Parathyroid adenoma (tissue), 2 donors: ENCODE data around the gene CDH12.

Source experiments
- H2AFZ ChIP-seq: fragments of 300-600 bp; sonication (generic); one replicate; pipeline ENCODE4 v1.7.0; 2017; ENCODE audit warnings: antibody characterized with exemption, mild to moderate bottlenecking
- H3K27ac ChIP-seq: fragments of 300-600 bp; sonication (generic); one replicate; pipeline ENCODE4 v1.7.0; 2017
- H3K27me3 ChIP-seq: fragments of 300-600 bp; sonication (generic); one replicate; pipeline ENCODE4 v1.7.0; 2017; ENCODE audit warnings: low read length; ENCODE audit not compliant: control insufficient read depth, insufficient read depth
- H3K36me3 ChIP-seq: fragments of 300-600 bp; sonication (generic); one replicate; pipeline ENCODE4 v1.7.0; 2017; ENCODE audit warnings: low read length; ENCODE audit not compliant: control insufficient read depth, insufficient read depth
- H3K4me1 ChIP-seq: fragments of 300-600 bp; sonication (generic); one replicate; pipeline ENCODE4 v1.7.0; 2017; ENCODE audit warnings: control low read depth
- H3K4me2 ChIP-seq: fragments of 300-600 bp; sonication (generic); one replicate; pipeline ENCODE4 v1.7.0; 2017; ENCODE audit warnings: low read length
- H3K4me3 ChIP-seq: fragments of 300-600 bp; sonication (generic); one replicate; pipeline ENCODE4 v1.7.0; 2017; ENCODE audit warnings: low read depth, low read length
- H3K79me2 ChIP-seq: fragments of 300-600 bp; sonication (generic); one replicate; pipeline ENCODE4 v1.7.0; 2017; ENCODE audit warnings: control low read depth
- H3K9ac ChIP-seq: fragments of 300-600 bp; sonication (generic); one replicate; pipeline ENCODE4 v1.7.0; 2017; ENCODE audit warnings: mild to moderate bottlenecking
- H3K9me3 ChIP-seq: fragments of 300-600 bp; sonication (generic); one replicate; pipeline ENCODE4 v1.7.0; 2017; ENCODE audit warnings: low read length; ENCODE audit not compliant: control insufficient read depth
- CTCF ChIP-seq: fragments of 300-600 bp; sonication (generic); IDR thresholded peaks from one replicate; pipeline ENCODE4 v1.7.0; 2017; ENCODE audit warnings: antibody characterized with exemption, mild to moderate bottlenecking
- donor health status: primary hyperparathyroidism.

Gene CDH12

GRCh38 chr5:21823076-21823574 lies 1030.0 kb downstream of the CDH12 start:
- no peak overlapping the region for H3K4me3 ChIP-seq
- H3K27me3 ChIP-seq = no peaks in the 10 kb centered on the region
- no peak overlapping the region for H3K27ac ChIP-seq
- no peaks in the 10 kb centered on the region for H3K9me3 ChIP-seq
- H3K36me3 ChIP-seq = no peaks in the 10 kb centered on the region
- H3K4me2 ChIP-seq = no peak overlapping the region
- no peak for TF ChIP-seq CTCF
- H3K9ac ChIP-seq = no peak overlapping the region
- H3K79me2 ChIP-seq = no peaks in the 10 kb centered on the region
- H2AFZ ChIP-seq = no peak overlapping the region
- H3K4me1 ChIP-seq = no peaks in the 10 kb centered on the region

- Histone ChIP-seq H3K27ac (no peak overlapping the region), H3K4me1 (no peaks in the 10 kb centered on the region), H3K36me3 (no peaks in the 10 kb centered on the region), H3K9ac (no peak overlapping the region), H2AFZ (no peak overlapping the region), H3K79me2 (no peaks in the 10 kb centered on the region), H3K4me2 (no peak overlapping the region), H3K4me3 (no peak overlapping the region), H3K27me3 (no peaks in the 10 kb centered on the region), H3K9me3 (no peaks in the 10 kb centered on the region)
- TF ChIP-seq CTCF = no peak
These were observed 1032.6 kb downstream of the CDH12 start for GRCh38 chr5:21820527-21820926.

GRCh38 chr5:21818370-21818720 lies 1034.8 kb downstream of the CDH12 start:
- Histone ChIP-seq H3K4me1 (no peaks in the 10 kb centered on the region), H2AFZ (no peak overlapping the region), H3K9me3 (no peaks in the 10 kb centered on the region), H3K36me3 (no peaks in the 10 kb centered on the region), H3K4me3 (no peak overlapping the region), H3K79me2 (no peaks in the 10 kb centered on the region), H3K9ac (no peak overlapping the region), H3K4me2 (no peak overlapping the region), H3K27ac (no peak overlapping the region), H3K27me3 (no peaks in the 10 kb centered on the region)
- TF ChIP-seq CTCF = no peak

GRCh38 chr5:21817668-21818369 lies 1035.3 kb downstream of the CDH12 start:
- no peaks in the 10 kb centered on the region for H3K9me3 ChIP-seq
- no peak overlapping the region for H3K4me2 ChIP-seq
- H3K9ac ChIP-seq = no peak overlapping the region
- H3K4me1 ChIP-seq = no peaks in the 10 kb centered on the region
- TF ChIP-seq CTCF = no peak
- no peaks in the 10 kb centered on the region for H3K79me2 ChIP-seq
- no peak overlapping the region for H3K27ac ChIP-seq
- no peaks in the 10 kb centered on the region for H3K27me3 ChIP-seq
- no peak overlapping the region for H3K4me3 ChIP-seq
- no peak overlapping the region for H2AFZ ChIP-seq
- no peaks in the 10 kb centered on the region for H3K36me3 ChIP-seq

- Histone ChIP-seq H3K27me3 (no peaks in the 10 kb centered on the region), H3K4me1 (no peaks in the 10 kb centered on the region), H3K4me2 (no peak overlapping the region), H3K27ac (no peak overlapping the region), H2AFZ (no peak overlapping the region), H3K79me2 (no peaks in the 10 kb centered on the region), H3K4me3 (no peak overlapping the region), H3K9me3 (no peaks in the 10 kb centered on the region), H3K36me3 (no peaks in the 10 kb centered on the region), H3K9ac (no peak overlapping the region)
- no peak for TF ChIP-seq CTCF
These were observed 1042.3 kb downstream of the CDH12 start for GRCh38 chr5:21810737-21811316.
